ENCODE results near the gene CENPB. TPM values are rescaled to one million over a fixed set of nuclear protein-coding genes. Genes with fewer than 3 reads are reported as not detected.

The CENPB gene
- total RNA-seq, 1 experiment from 2014 or later, result 84.3 TPM

- H3K4me3 Mint-ChIP-seq (ENCODE audit: unreplicated experiment), result peak overlapping the region; percentile 58
- CTCF ChIA-PET, result interaction anchor here (0.5 to 1.8 kb wide), 13 partner anchors 9 to 142 kb away, joined by 3 to 27 read pairs (median 7); partner anchors contain the start of genes ADISSP, CDC25B, CENPB and SPEF1
- Histone ChIP-seq H3K4me3 (ENCODE audit: low read depth, low read length) (no peak overlapping the region), H3K36me3 (ENCODE audit: control insufficient read depth, insufficient read depth, low read length) (peaks cover 4% of the 10 kb centered on the region), H3K27me3 (replicated peaks; ENCODE audit: control insufficient read depth, insufficient read depth, low read length) (no peaks in the 10 kb centered on the region), H3K9me3 (no peaks in the 10 kb centered on the region), H3K4me1 (peaks cover 15% of the 10 kb centered on the region)
- peak; percentile 75 to 90 for TF ChIP-seq CTCF (IDR thresholded peaks at IDR 0.05; ENCODE audit: insufficient read depth in 1 of 2, low read depth in 1 of 2, low read length in 1 of 2, severe bottlenecking in 1 of 2, unreplicated experiment in 1 of 2)
- DNase-seq, result peak; percentile 85 to 86
- H3K9me3 Mint-ChIP-seq (ENCODE audit: unreplicated experiment), result no peaks in the 10 kb centered on the region
- POLR2A ChIA-PET, result interaction anchor here (0.5 to 1.2 kb wide), 7 partner anchors 8 to 51 kb away, joined by 3 to 7 read pairs (median 4); partner anchors contain the start of genes ADISSP and CENPB
- BruUV-seq (replicated peaks), result no TSS peak
- H3K36me3 Mint-ChIP-seq (ENCODE audit: insufficient read depth, unreplicated experiment), result peaks cover 21% of the 10 kb centered on the region
- intact Hi-C loops (cut with micrococcal nuclease; ENCODE audit: unreplicated experiment), result loop anchor here (1.0 kb wide), 1 partner anchor 18 kb away; no protein-coding TSS in a partner anchor
- H3K27ac Mint-ChIP-seq (ENCODE audit: unreplicated experiment), result peak overlapping the region; percentile 97
- peaks cover 7% of the 10 kb centered on the region for H3K4me1 Mint-ChIP-seq (ENCODE audit: low read depth, unreplicated experiment)
- no peaks in the 10 kb centered on the region for H3K27me3 Mint-ChIP-seq (ENCODE audit: insufficient read depth, unreplicated experiment)
These were observed 31.9 kb upstream of the CENPB start for GRCh38 chr20:3818155-3819151.

- no peak overlapping the region for H3K4me3 Mint-ChIP-seq (ENCODE audit: unreplicated experiment)
- Histone ChIP-seq H3K4me3 (ENCODE audit: low read depth, low read length) (no peak overlapping the region), H3K27me3 (replicated peaks; ENCODE audit: control insufficient read depth, insufficient read depth, low read length) (no peaks in the 10 kb centered on the region), H3K36me3 (ENCODE audit: control insufficient read depth, insufficient read depth, low read length) (no peaks in the 10 kb centered on the region), H3K4me1 (peaks cover 24% of the 10 kb centered on the region), H3K9me3 (no peaks in the 10 kb centered on the region)
- POLR2A ChIA-PET, result no interaction called here
- no peak for TF ChIP-seq CTCF (IDR thresholded peaks at IDR 0.05; ENCODE audit: insufficient read depth in 1 of 2, low read depth in 1 of 2, low read length in 1 of 2, severe bottlenecking in 1 of 2, unreplicated experiment in 1 of 2)
- H3K9me3 Mint-ChIP-seq (ENCODE audit: unreplicated experiment), result no peaks in the 10 kb centered on the region
- no peaks in the 10 kb centered on the region for H3K27me3 Mint-ChIP-seq (ENCODE audit: insufficient read depth, unreplicated experiment)
- H3K4me1 Mint-ChIP-seq (ENCODE audit: low read depth, unreplicated experiment), result no peaks in the 10 kb centered on the region
- DNase-seq, result no peak
- intact Hi-C loops (cut with micrococcal nuclease; ENCODE audit: unreplicated experiment), result no loop called here
- H3K27ac Mint-ChIP-seq (ENCODE audit: unreplicated experiment), result no peak overlapping the region
- BruUV-seq (replicated peaks), result no TSS peak
- peaks cover 26% of the 10 kb centered on the region for H3K36me3 Mint-ChIP-seq (ENCODE audit: insufficient read depth, unreplicated experiment)
- CTCF ChIA-PET, result no interaction called here
These were observed 29.3 kb upstream of the CENPB start for GRCh38 chr20:3815703-3816315.

GRCh38 chr20:3814928-3815495 lies 28.5 kb upstream of the CENPB start:
- POLR2A ChIA-PET, result no interaction called here
- H3K27me3 ChIP-seq (replicated peaks; ENCODE audit: control insufficient read depth, insufficient read depth, low read length), result no peaks in the 10 kb centered on the region
- CTCF ChIA-PET, result no interaction called here
- intact Hi-C loops (cut with micrococcal nuclease; ENCODE audit: unreplicated experiment), result no loop called here
- no TSS peak for BruUV-seq (replicated peaks)
- peaks cover 24% of the 10 kb centered on the region for H3K4me1 ChIP-seq
- TF ChIP-seq CTCF (IDR thresholded peaks at IDR 0.05; ENCODE audit: insufficient read depth in 1 of 2, low read depth in 1 of 2, low read length in 1 of 2, severe bottlenecking in 1 of 2, unreplicated experiment in 1 of 2), result no peak
- no peak overlapping the region for H3K27ac Mint-ChIP-seq (ENCODE audit: unreplicated experiment)
- peaks cover 19% of the 10 kb centered on the region for H3K36me3 Mint-ChIP-seq (ENCODE audit: insufficient read depth, unreplicated experiment)
- no peaks in the 10 kb centered on the region for H3K36me3 ChIP-seq (ENCODE audit: control insufficient read depth, insufficient read depth, low read length)
- no peak overlapping the region for H3K4me3 Mint-ChIP-seq (ENCODE audit: unreplicated experiment)
- H3K4me3 ChIP-seq (ENCODE audit: low read depth, low read length), result no peak overlapping the region
- no peaks in the 10 kb centered on the region for H3K4me1 Mint-ChIP-seq (ENCODE audit: low read depth, unreplicated experiment)
- H3K27me3 Mint-ChIP-seq (ENCODE audit: insufficient read depth, unreplicated experiment), result no peaks in the 10 kb centered on the region
- H3K9me3 Mint-ChIP-seq (ENCODE audit: unreplicated experiment), result no peaks in the 10 kb centered on the region
- H3K9me3 ChIP-seq, result no peaks in the 10 kb centered on the region
- no peak for DNase-seq
